Measurements from ENCODE around the gene WDR73.
"Not testable (repeated sequence)": the region's sequence is repeated elsewhere in the genome, so short reads cannot be mapped to it uniquely, and the experiment has no call there.

Gene WDR73

GRCh38 chr15:84653910-84654688 is at the start of gene WDR73:
TSS of gene WDR73 (minus strand) at chr15:84654283. CDS start at chr15:84654274, 9 bp downstream.
- TF ChIP-seq POLR2A (IDR thresholded peaks at IDR 0.05; ENCODE audit: low read depth, low read length), result peak; percentile 62; the same call in 1 of the 2 replicates
- FAIRE-seq, result no peak
- DNase-seq (ENCODE audit: insufficient read length, low spot score), result peak; percentile 72

GRCh38 chr15:84703808-84704207 is 49.7 kb upstream of the WDR73 start:
- no peak for DNase-seq (ENCODE audit: insufficient read length, low spot score)
- no peak for TF ChIP-seq POLR2A (IDR thresholded peaks at IDR 0.05; ENCODE audit: low read depth, low read length)
- no peak for FAIRE-seq

GRCh38 chr15:84702961-84703482 is 48.9 kb upstream of the WDR73 start:
- DNase-seq (ENCODE audit: insufficient read length, low spot score) (no peak), FAIRE-seq (no peak)
- TF ChIP-seq POLR2A (IDR thresholded peaks at IDR 0.05; ENCODE audit: low read depth, low read length), result no peak

GRCh38 chr15:84699538-84700191 is 45.6 kb upstream of the WDR73 start:
- no peak for TF ChIP-seq POLR2A (IDR thresholded peaks at IDR 0.05; ENCODE audit: low read depth, low read length)
- no peak for FAIRE-seq

GRCh38 chr15:84697236-84697990 is 43.3 kb upstream of the WDR73 start:
- no peak for FAIRE-seq
- no peak for DNase-seq (ENCODE audit: insufficient read length, low spot score)
- no peak for TF ChIP-seq POLR2A (IDR thresholded peaks at IDR 0.05; ENCODE audit: low read depth, low read length)

More at GRCh38 chr15:84699538-84700191, 45.6 kb upstream of the WDR73 start:
- DNase-seq (ENCODE audit: insufficient read length, low spot score), result no peak

- TF ChIP-seq POLR2A (IDR thresholded peaks at IDR 0.05; ENCODE audit: low read depth, low read length), result no peak
- DNase-seq (ENCODE audit: insufficient read length, low spot score) (no peak), FAIRE-seq (no peak)
These were observed 42.7 kb upstream of the WDR73 start for GRCh38 chr15:84696757-84697156.

- no peak for FAIRE-seq
- TF ChIP-seq POLR2A (IDR thresholded peaks at IDR 0.05; ENCODE audit: low read depth, low read length), result no peak
These were observed 36.3 kb upstream of the WDR73 start for GRCh38 chr15:84690342-84690741.

GRCh38 chr15:84689858-84690257 is 35.8 kb upstream of the WDR73 start:
- DNase-seq (ENCODE audit: insufficient read length, low spot score) (no peak), FAIRE-seq (no peak)

More at GRCh38 chr15:84690342-84690741, 36.3 kb upstream of the WDR73 start:
- no peak for DNase-seq (ENCODE audit: insufficient read length, low spot score)

GRCh38 chr15:84686446-84686845 is 32.4 kb upstream of the WDR73 start:
- DNase-seq (ENCODE audit: insufficient read length, low spot score); FAIRE-seq: not testable (repeated sequence)

More at GRCh38 chr15:84689858-84690257, 35.8 kb upstream of the WDR73 start:
- TF ChIP-seq POLR2A (IDR thresholded peaks at IDR 0.05; ENCODE audit: low read depth, low read length), result no peak

GRCh38 chr15:84685304-84685703 is 31.2 kb upstream of the WDR73 start:
- DNase-seq (ENCODE audit: insufficient read length, low spot score), result no peak
- no peak for FAIRE-seq
- TF ChIP-seq POLR2A (IDR thresholded peaks at IDR 0.05; ENCODE audit: low read depth, low read length), result no peak

GRCh38 chr15:84684092-84684491 is 30.0 kb upstream of the WDR73 start:
- TF ChIP-seq POLR2A (IDR thresholded peaks at IDR 0.05; ENCODE audit: low read depth, low read length), result no peak
- no peak for FAIRE-seq
- DNase-seq (ENCODE audit: insufficient read length, low spot score), result no peak

- no peak for FAIRE-seq
- no peak for TF ChIP-seq POLR2A (IDR thresholded peaks at IDR 0.05; ENCODE audit: low read depth, low read length)
- DNase-seq (ENCODE audit: insufficient read length, low spot score), result no peak
These were observed 27.7 kb upstream of the WDR73 start for GRCh38 chr15:84681831-84682230.

GRCh38 chr15:84671211-84671610 is 17.1 kb upstream of the WDR73 start:
- no peak for FAIRE-seq
- no peak for TF ChIP-seq POLR2A (IDR thresholded peaks at IDR 0.05; ENCODE audit: low read depth, low read length)
- no peak for DNase-seq (ENCODE audit: insufficient read length, low spot score)

- no peak for TF ChIP-seq POLR2A (IDR thresholded peaks at IDR 0.05; ENCODE audit: low read depth, low read length)
- FAIRE-seq (no peak), DNase-seq (ENCODE audit: insufficient read length, low spot score) (no peak)
These were observed 15.6 kb upstream of the WDR73 start for GRCh38 chr15:84669726-84670125.

Data from H54 (cell line).